MM.1S (cell line): ENCODE measurements around the gene KIDINS220.

Experiments used
- DNase-seq: peaks from one replicate; pipeline ENCODE4 v3.0.0-alpha.2; 2015
- H2AFZ ChIP-seq: fragments of 300-600 bp; sonication (generic); 2 replicates; pipeline ENCODE4 v1.6.0; 2016; ENCODE audit warnings: antibody characterized with exemption, low read length
- H3F3A ChIP-seq: fragments of 300-600 bp; sonication (generic); 2 replicates; pipeline ENCODE4 v1.6.1; 2016; ENCODE audit warnings: mild to moderate bottlenecking, antibody characterized with exemption, low read length, moderate library complexity, mixed read lengths; ENCODE audit not compliant: insufficient read depth
- H3K27ac ChIP-seq: fragments of 300-600 bp; sonication (generic); 2 replicates; pipeline ENCODE4 v1.5.1; 2016; ENCODE audit warnings: mild to moderate bottlenecking, low read length
- H3K27me3 ChIP-seq: fragments of 300-600 bp; sonication (generic); replicated peaks from 2 replicates; pipeline ENCODE4 v1.6.0; 2016; ENCODE audit warnings: low read length; ENCODE audit not compliant: insufficient read depth
- H3K36me3 ChIP-seq: fragments of 300-600 bp; sonication (generic); replicated peaks from 2 replicates; pipeline ENCODE4 v1.6.1; 2016; ENCODE audit warnings: mild to moderate bottlenecking, low read length, mixed read lengths; ENCODE audit not compliant: insufficient read depth
- H3K4me1 ChIP-seq: fragments of 300-600 bp; sonication (generic); 2 replicates; pipeline ENCODE4 v1.6.1; 2016; ENCODE audit warnings: low read length, mixed read lengths
- H3K4me2 ChIP-seq: fragments of 300-600 bp; sonication (generic); 2 replicates; pipeline ENCODE4 v1.6.0; 2016; ENCODE audit warnings: low read depth, low read length
- H3K4me3 ChIP-seq: fragments of 300-600 bp; sonication (generic); 2 replicates; pipeline ENCODE4 v1.5.1; 2016; ENCODE audit warnings: low read length, mixed read lengths
- H3K79me2 ChIP-seq: fragments of 300-600 bp; sonication (generic); 2 replicates; pipeline ENCODE4 v1.6.1; 2016; ENCODE audit warnings: mixed run types, low read length, mixed read lengths
- H3K9ac ChIP-seq: fragments of 300-600 bp; sonication (generic); 2 replicates; pipeline ENCODE4 v1.6.1; 2016; ENCODE audit warnings: low read length, mixed read lengths
- H3K9me2 ChIP-seq: fragments of 300-600 bp; sonication (generic); replicated peaks from 2 replicates; pipeline ENCODE4 v1.6.1; 2016; ENCODE audit warnings: mild to moderate bottlenecking, low read length, mixed read lengths; ENCODE audit not compliant: insufficient read depth
- H3K9me3 ChIP-seq: fragments of 300-600 bp; sonication (generic); replicated peaks from 2 replicates; pipeline ENCODE4 v1.6.1; 2016; ENCODE audit warnings: mild to moderate bottlenecking, low read length, mixed read lengths; ENCODE audit not compliant: insufficient read depth
- H4K20me1 ChIP-seq: fragments of 300-600 bp; sonication (generic); 2 replicates; pipeline ENCODE4 v1.6.1; 2016; ENCODE audit warnings: mild to moderate bottlenecking, low read length, moderate library complexity, mixed read lengths; ENCODE audit not compliant: insufficient read depth
- CTCF ChIP-seq: fragments of 300-600 bp; sonication (generic); IDR thresholded peaks from 2 replicates; pipeline ENCODE4 v1.5.1; 2016; ENCODE audit warnings: antibody characterized with exemption, low read length, mixed read lengths
- EZH2 ChIP-seq: fragments of 300-600 bp; sonication (generic); optimal IDR thresholded peaks from 2 replicates; pipeline ENCODE3; 2017; ENCODE audit warnings: low read depth, mild to moderate bottlenecking, antibody characterized with exemption, low read length, mixed read lengths
- EZH2phosphoT487 ChIP-seq: fragments of 300-600 bp; sonication (generic); IDR thresholded peaks from 2 replicates; pipeline ENCODE4 v1.6.1; 2018; ENCODE audit warnings: antibody characterized with exemption, low read length

The KIDINS220 gene

GRCh38 chr2:8850845-8851487, 13.6 kb upstream of the KIDINS220 start:
- Histone ChIP-seq H3K79me2 (no peaks in the 10 kb centered on the region), H3K27me3 (no peaks in the 10 kb centered on the region), H3K36me3 (no peaks in the 10 kb centered on the region), H3K9me2 (no peaks in the 10 kb centered on the region), H4K20me1 (no peaks in the 10 kb centered on the region), H3K4me3 (no peak overlapping the region), H3K27ac (no peak overlapping the region), H3K9ac (no peak overlapping the region), H3K4me1 (no peaks in the 10 kb centered on the region), H2AFZ (no peak overlapping the region), H3K9me3 (no peaks in the 10 kb centered on the region), H3K4me2 (no peak overlapping the region), H3F3A (no peaks in the 10 kb centered on the region)
- no peak for DNase-seq
- TF ChIP-seq CTCF, result no peak
- TF ChIP-seq EZH2phosphoT487, result no peak
- TF ChIP-seq EZH2, result no peak

GRCh38 chr2:8849327-8849726, 11.9 kb upstream of the KIDINS220 start:
- Histone ChIP-seq H3K27me3 (no peaks in the 10 kb centered on the region), H3K4me1 (no peaks in the 10 kb centered on the region), H3K79me2 (no peaks in the 10 kb centered on the region), H3K9me3 (no peaks in the 10 kb centered on the region), H3K9me2 (no peaks in the 10 kb centered on the region), H4K20me1 (no peaks in the 10 kb centered on the region), H2AFZ (no peak overlapping the region), H3K4me2 (no peak overlapping the region), H3K9ac (no peak overlapping the region), H3K36me3 (no peaks in the 10 kb centered on the region), H3K27ac (no peak overlapping the region), H3F3A (no peaks in the 10 kb centered on the region), H3K4me3 (no peak overlapping the region)
- no peak for DNase-seq
- TF ChIP-seq CTCF (no peak), EZH2phosphoT487 (no peak), EZH2 (no peak)

- no peak overlapping the region for H3K4me3 ChIP-seq
- no peaks in the 10 kb centered on the region for H3K4me1 ChIP-seq
- H3K4me2 ChIP-seq, result no peak overlapping the region
- H3K27ac ChIP-seq, result no peak overlapping the region
- H3K27me3 ChIP-seq, result no peaks in the 10 kb centered on the region
- H3F3A ChIP-seq, result no peaks in the 10 kb centered on the region
- no peaks in the 10 kb centered on the region for H3K36me3 ChIP-seq
- H2AFZ ChIP-seq, result no peak overlapping the region
- H3K9me2 ChIP-seq, result no peaks in the 10 kb centered on the region
- no peaks in the 10 kb centered on the region for H4K20me1 ChIP-seq
- no peaks in the 10 kb centered on the region for H3K9me3 ChIP-seq
- H3K79me2 ChIP-seq, result no peaks in the 10 kb centered on the region
- DNase-seq, result no peak
- no peak overlapping the region for H3K9ac ChIP-seq
- TF ChIP-seq CTCF, result no peak
- no peak for TF ChIP-seq EZH2phosphoT487
- no peak for TF ChIP-seq EZH2
Observed at GRCh38 chr2:8848328-8849100, 11.1 kb upstream of the KIDINS220 start.
